Raji (cell line): Measurements from ENCODE around the gene CHCHD3.

ENCODE experiments used
- POLR2A ChIP-seq: IDR thresholded peaks from 2 replicates; pipeline ENCODE4 v1.6.1; 2011; ENCODE audit warnings: low read depth, low read length, control low read depth; ENCODE audit not compliant: insufficient read depth

Gene CHCHD3

GRCh38 chr7:132745510-132745909 is 336.4 kb downstream of the CHCHD3 start:
- TF ChIP-seq POLR2A, result no peak

GRCh38 chr7:132743974-132744373 is 337.9 kb downstream of the CHCHD3 start:
- TF ChIP-seq POLR2A, result no peak

GRCh38 chr7:132742189-132742612 is 339.7 kb downstream of the CHCHD3 start:
- TF ChIP-seq POLR2A, result no peak

- TF ChIP-seq POLR2A, result no peak
These were observed 341.7 kb downstream of the CHCHD3 start for GRCh38 chr7:132740176-132740575.

- no peak for TF ChIP-seq POLR2A
These were observed 342.5 kb downstream of the CHCHD3 start for GRCh38 chr7:132739271-132739955.

- no peak for TF ChIP-seq POLR2A
These were observed 343.6 kb downstream of the CHCHD3 start for GRCh38 chr7:132738254-132738653.

GRCh38 chr7:132735476-132735875 is 346.4 kb downstream of the CHCHD3 start:
- TF ChIP-seq POLR2A, result no peak
